Stimulated activated CD8-positive, alpha-beta memory T cell treated with anti-CD3 and anti-CD28 coated beads, Interleukin-15, amount 100 ng/mL, for 4 hours (primary cell): ENCODE results near the gene TWF2.

Experiments
- DNase-seq, 2 donors: peaks; one replicate each; pipeline ENCODE4 v3.0.0-alpha.2; 2020; ENCODE audit warnings: low read depth in 2 of 2

TWF2 gene

GRCh38 chr3:52257911-52258310 is 19.0 kb upstream of the TWF2 start:
- no peak for DNase-seq

GRCh38 chr3:52256622-52257021 is 17.7 kb upstream of the TWF2 start:
- no peak for DNase-seq

GRCh38 chr3:52256159-52256558 is 17.2 kb upstream of the TWF2 start:
- DNase-seq = no peak

- no peak for DNase-seq
Measured at GRCh38 chr3:52254608-52255007, 15.7 kb upstream of the TWF2 start.

- DNase-seq = peak; percentile 73 to 85
Measured at GRCh38 chr3:52253314-52254304, 14.7 kb upstream of the TWF2 start.

- no peak for DNase-seq
Measured at GRCh38 chr3:52250122-52250521, 11.2 kb upstream of the TWF2 start.

- no peak for DNase-seq
Measured at GRCh38 chr3:52249683-52250082, 10.7 kb upstream of the TWF2 start.

- no peak for DNase-seq
Measured at GRCh38 chr3:52248816-52249547, 10.0 kb upstream of the TWF2 start.

GRCh38 chr3:52248165-52248541 is 9.2 kb upstream of the TWF2 start:
- no peak for DNase-seq

- DNase-seq = no peak
Measured at GRCh38 chr3:52247409-52248164, 8.6 kb upstream of the TWF2 start.

GRCh38 chr3:52246728-52247408 is 7.9 kb upstream of the TWF2 start:
- no peak for DNase-seq

GRCh38 chr3:52246264-52246620 is 7.3 kb upstream of the TWF2 start:
- no peak for DNase-seq

- peak in 1 of 2 donors; percentile 45 for DNase-seq
Measured at GRCh38 chr3:52245322-52246263, 6.6 kb upstream of the TWF2 start, which contains the start of gene PPM1M. TSS of gene PPM1M (plus strand) at chr3:52245759. CDS start at chr3:52245825, 66 bp downstream.

- DNase-seq = no peak
Measured at GRCh38 chr3:52243791-52244628, 5.1 kb upstream of the TWF2 start.

- DNase-seq = no peak
Measured at GRCh38 chr3:52242039-52242438, 3.1 kb upstream of the TWF2 start.

- no peak for DNase-seq
Measured at GRCh38 chr3:52240886-52241370, 2.0 kb upstream of the TWF2 start.

GRCh38 chr3:52240059-52240885 is 1.3 kb upstream of the TWF2 start:
- DNase-seq = peak in 1 of 2 donors; percentile 52

GRCh38 chr3:52238193-52238760 is 681 bp downstream of the TWF2 start:
- DNase-seq = no peak
